Spleen (tissue), 11 donors: Measurements from ENCODE around the gene HACD4. TPM values are rescaled to one million over a fixed set of nuclear protein-coding genes. Genes with fewer than 3 reads are reported as not detected.

Experiments used
- DNase-seq: peaks from one replicate; pipeline ENCODE4 v3.0.0-alpha.2; 2020
- H3K27ac ChIP-seq, 8 donors: fragments of 200-600 bp; sonication (generic) in 7 of 8; 1 replicate in 4 of 8; 2 replicates in 4 of 8; pipeline versions ENCODE4 v1.5.0 to v1.8.0; 2016 to 2021; ENCODE audit warnings: inconsistent platforms in 4 of 8, mild to moderate bottlenecking in 4 of 8, moderate library complexity in 1 of 8
- H3K27me3 ChIP-seq, 7 donors: fragments of 200-600 bp; sonication (generic) in 6 of 7; replicated peaks in 1 of 7; 1 replicate in 4 of 7; 2 replicates in 3 of 7; pipeline versions ENCODE4 v1.5.0 to v1.8.0; 2016 to 2021; ENCODE audit warnings: inconsistent platforms in 3 of 7, mild to moderate bottlenecking in 1 of 7
- H3K36me3 ChIP-seq, 6 donors: fragments of 200-600 bp; sonication (generic) in 5 of 6; 1 replicate in 4 of 6; 2 replicates in 2 of 6; pipeline versions ENCODE4 v1.5.0 to v1.8.0; 2016 to 2021; ENCODE audit warnings: inconsistent platforms in 2 of 6
- H3K4me1 ChIP-seq, 6 donors: fragments of 200-600 bp; sonication (generic) in 5 of 6; 1 replicate in 3 of 6; 2 replicates in 3 of 6; pipeline versions ENCODE4 v1.5.0 to v1.8.0; 2016 to 2021; ENCODE audit warnings: inconsistent platforms in 3 of 6
- H3K4me3 ChIP-seq, 8 donors: fragments of 200-600 bp; sonication (generic) in 7 of 8; 1 replicate in 4 of 8; 2 replicates in 4 of 8; pipeline versions ENCODE4 v1.5.0 to v1.8.0; 2016 to 2021; ENCODE audit warnings: inconsistent platforms in 4 of 8, mild to moderate bottlenecking in 4 of 8, moderate library complexity in 2 of 8
- H3K9me3 ChIP-seq, 8 donors: fragments of 200-600 bp; sonication (generic) in 7 of 8; 1 replicate in 4 of 8; 2 replicates in 4 of 8; pipeline versions ENCODE4 v1.5.0 to v1.8.0; 2016 to 2021; ENCODE audit warnings: inconsistent platforms in 4 of 8
- POLR2A ChIP-seq, 3 donors: fragments of 450-650 bp; IDR thresholded peaks; one replicate each; pipeline ENCODE4 v1.5.1; 2017; ENCODE audit warnings: antibody characterized with exemption in 3 of 3, mild to moderate bottlenecking in 1 of 3
- POLR2AphosphoS5 ChIP-seq, 3 donors: sonication (generic); formaldehyde crosslinking; IDR thresholded peaks; one replicate each; pipeline ENCODE4 v1.5.1; 2017; ENCODE audit warnings: antibody characterized with exemption in 3 of 3
- WGBS, 5 donors: extraction: QIAGEN DNeasy Blood & Tissue Kit in 3 of 5; methylation state at CpG; one replicate each; pipeline versions ENCODE4 v1.1.5 to v1.1.7; 2013 to 2018; 5-methylcytosine and 5-hydroxymethylcytosine counted together
- intact Hi-C: fragments of 100-400 bp; cut with DNase I; formaldehyde crosslinking; loops from one replicate; pipeline ENCODE4 v1.15.0; 2023; ENCODE audit warnings: low total_unique reads
- polyA plus RNA-seq, 3 donors: library from polyadenylated mRNA; stranded (reverse); fragments of 200-250 nt; gene quantifications; one replicate each; pipeline ENCODE4 v1.2.1, GENCODE V29; 2013
- total RNA-seq, 7 donors: library from RNA; depleted of rRNA in 3 of 7; stranded (reverse); fragments of >200 nt in 3 of 7; fragmentation: NEBNext Ultra II Directional in 4 of 7; extraction: Animal tissue kit (Norgen Biotek cat#: 25700) in 4 of 7; gene quantifications; one replicate each; pipeline versions ENCODE4 v1.1.0 to v1.2.1, GENCODE V29; 2016 to 2021
- TF ChIP-seq, protein P1 (sequence below), 11 experiments: fragments of 200-600 bp in 7 of 11; fragments of 450-650 bp in 4 of 11; sonication (generic) in 4 of 11; IDR thresholded peaks in 8 of 11; conservative IDR thresholded peaks in 3 of 11; 1 replicate in 7 of 11; 2 replicates in 4 of 11; pipeline versions ENCODE4 v1.4.0 to v1.8.0; 2016 to 2021; ENCODE audit warnings: antibody characterized with exemption in 11 of 11, inconsistent platforms in 4 of 11, mild to moderate bottlenecking in 1 of 11
- donor health status: healthy with polysubstance abuse.
- donor health status: DM: no; HTN: no; CAD: no; lungs with moderate emphysema.
- donor health status: DM: no; HTN: no; CAD: no.
- donor health status: Bipolar disorder and iron deficiency.
- donor health status: healthy.
- donor health status: DM: no; HTN: no; CAD: no.
- donor health status: DM: yes; HTN: yes; CAD: no.

HACD4 gene
- total and polyA plus RNA-seq, 10 donors, result 1.6 to 18.0 (median 7.0) TPM

DNA sequence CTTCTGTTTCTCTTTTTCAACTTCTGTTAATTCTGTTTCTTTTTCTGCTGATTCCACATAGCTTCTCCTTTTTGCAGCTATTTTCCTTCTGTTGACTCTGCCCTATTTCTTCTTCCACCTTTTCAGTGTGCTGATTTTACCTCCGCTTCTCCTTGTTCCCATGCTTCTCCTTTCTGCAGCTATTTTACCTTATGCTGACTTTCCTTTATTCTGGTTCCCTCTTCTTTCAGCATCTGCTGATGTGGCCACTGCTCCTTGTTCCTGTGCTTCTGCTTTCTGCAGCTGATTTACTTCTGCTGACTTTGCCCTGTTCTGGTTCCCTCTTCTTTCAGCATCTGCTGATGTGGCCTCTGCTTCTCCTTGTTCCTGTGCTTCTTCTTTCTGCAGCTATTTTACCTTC lies 58.8 kb downstream of the HACD4 start:
- 94 to 98% (median 97%) methylated on average over 1 of the region's 1 CpG for WGBS, 5 donors
- Histone ChIP-seq H3K4me1 (no peaks in the 10 kb centered on the region), H3K27me3 (no peaks in the 10 kb centered on the region), H3K9me3 (peaks cover 0 to 37% (median 19%) of the 10 kb centered on the region in 8 donors), H3K4me3 (no peak overlapping the region), H3K36me3 (peaks cover 0 to 24% (median 7%) of the 10 kb centered on the region in 6 donors), H3K27ac (peak overlapping the region in 5 of 8 donors; percentile 37 to 86 (median 76))
- intact Hi-C loops, result no loop called here
- no peak for DNase-seq
- TF ChIP-seq POLR2A (IDR thresholded peaks at IDR 0.05), result no peak
- no peak for TF ChIP-seq POLR2AphosphoS5 (IDR thresholded peaks at IDR 0.05)
- TF ChIP-seq, protein P1, sequence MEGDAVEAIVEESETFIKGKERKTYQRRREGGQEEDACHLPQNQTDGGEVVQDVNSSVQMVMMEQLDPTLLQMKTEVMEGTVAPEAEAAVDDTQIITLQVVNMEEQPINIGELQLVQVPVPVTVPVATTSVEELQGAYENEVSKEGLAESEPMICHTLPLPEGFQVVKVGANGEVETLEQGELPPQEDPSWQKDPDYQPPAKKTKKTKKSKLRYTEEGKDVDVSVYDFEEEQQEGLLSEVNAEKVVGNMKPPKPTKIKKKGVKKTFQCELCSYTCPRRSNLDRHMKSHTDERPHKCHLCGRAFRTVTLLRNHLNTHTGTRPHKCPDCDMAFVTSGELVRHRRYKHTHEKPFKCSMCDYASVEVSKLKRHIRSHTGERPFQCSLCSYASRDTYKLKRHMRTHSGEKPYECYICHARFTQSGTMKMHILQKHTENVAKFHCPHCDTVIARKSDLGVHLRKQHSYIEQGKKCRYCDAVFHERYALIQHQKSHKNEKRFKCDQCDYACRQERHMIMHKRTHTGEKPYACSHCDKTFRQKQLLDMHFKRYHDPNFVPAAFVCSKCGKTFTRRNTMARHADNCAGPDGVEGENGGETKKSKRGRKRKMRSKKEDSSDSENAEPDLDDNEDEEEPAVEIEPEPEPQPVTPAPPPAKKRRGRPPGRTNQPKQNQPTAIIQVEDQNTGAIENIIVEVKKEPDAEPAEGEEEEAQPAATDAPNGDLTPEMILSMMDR (IDR thresholded peaks at IDR 0.05 in 8 of 11, conservative IDR thresholded peaks at IDR 0.05 in 3 of 11), result no peak

DNA sequence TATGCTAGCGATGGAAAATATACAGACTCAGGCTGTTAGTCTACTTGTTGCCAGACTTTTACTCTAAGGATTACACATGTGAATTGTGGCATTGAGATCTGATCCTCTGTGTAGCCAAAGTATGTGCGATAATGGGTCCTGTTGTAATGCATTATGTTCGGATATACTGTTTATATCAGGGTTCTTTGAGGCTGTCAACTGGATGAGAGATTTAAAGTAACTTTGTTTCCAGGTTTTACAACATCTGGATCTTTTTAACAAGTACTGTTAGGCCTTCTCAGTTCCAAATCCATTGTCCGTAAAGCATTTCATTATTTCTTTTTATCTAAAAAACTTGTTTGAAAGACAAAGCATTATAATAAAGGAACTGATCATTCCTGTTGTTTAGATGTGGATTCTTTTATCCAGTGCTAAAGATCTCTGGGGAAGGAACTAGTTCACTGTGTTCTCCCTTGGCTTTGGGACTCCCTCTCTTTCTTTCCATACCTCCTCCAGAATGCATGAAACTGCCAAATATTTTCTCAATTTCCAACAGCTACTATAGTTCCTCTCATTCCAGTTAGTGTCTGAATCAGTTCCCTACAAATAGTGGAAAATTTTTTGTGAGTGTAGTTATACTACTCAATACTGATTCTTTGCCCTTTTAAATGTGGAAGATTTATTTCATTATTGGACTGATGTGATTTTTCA lies 68.8 kb downstream of the HACD4 start:
- 93 to 98% (median 97%) methylated on average over 4 of the region's 4 CpGs for WGBS, 5 donors
- Histone ChIP-seq H3K4me1 (no peaks in the 10 kb centered on the region), H3K36me3 (peaks cover 0 to 18% (median 0%) of the 10 kb centered on the region in 6 donors), H3K27me3 (no peaks in the 10 kb centered on the region), H3K4me3 (no peak overlapping the region), H3K27ac (no peak overlapping the region), H3K9me3 (no peaks in the 10 kb centered on the region)
- TF ChIP-seq POLR2A (IDR thresholded peaks at IDR 0.05), result no peak
- TF ChIP-seq, protein P1 (IDR thresholded peaks at IDR 0.05 in 8 of 11, conservative IDR thresholded peaks at IDR 0.05 in 3 of 11), result no peak
- no peak for TF ChIP-seq POLR2AphosphoS5 (IDR thresholded peaks at IDR 0.05)
- no peak for DNase-seq
- intact Hi-C loops, result no loop called here

DNA sequence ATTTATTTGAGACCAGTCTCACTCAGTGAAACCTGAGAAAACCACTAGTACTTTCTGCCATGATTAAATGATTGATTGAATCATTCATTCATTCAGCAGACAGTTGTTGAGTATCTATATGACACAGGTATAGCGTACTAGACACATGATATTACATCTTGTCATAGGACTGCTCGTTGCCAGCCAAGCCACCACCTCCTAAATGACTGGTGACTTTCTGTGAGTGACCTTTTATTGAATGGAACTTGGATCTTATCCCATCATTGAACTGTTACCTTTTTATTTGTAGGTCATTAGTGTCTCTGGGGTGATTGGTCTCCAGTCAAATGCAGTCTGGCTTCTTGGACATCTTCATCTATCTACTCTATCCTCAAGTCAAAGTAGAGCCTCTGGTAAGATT lies 80.7 kb downstream of the HACD4 start:
- WGBS, 5 donors, result 92 to 97% (median 94%) methylated on average over 2 of the region's 2 CpGs
- intact Hi-C loops, result no loop called here
- Histone ChIP-seq H3K27ac (no peak overlapping the region), H3K27me3 (no peaks in the 10 kb centered on the region), H3K9me3 (no peaks in the 10 kb centered on the region), H3K4me3 (no peak overlapping the region), H3K4me1 (no peaks in the 10 kb centered on the region), H3K36me3 (peaks cover 0 to 68% (median 23%) of the 10 kb centered on the region in 6 donors)
- TF ChIP-seq, protein P1 (IDR thresholded peaks at IDR 0.05 in 8 of 11, conservative IDR thresholded peaks at IDR 0.05 in 3 of 11), result no peak
- no peak for TF ChIP-seq POLR2AphosphoS5 (IDR thresholded peaks at IDR 0.05)
- no peak for DNase-seq

Other genes with a start within 250 kb of the HACD4 start
- gene IFNB1, start 46.3 kb upstream of the HACD4 start, total RNA-seq, result not detected
- not detected for gene IFNB1, start 46.3 kb upstream of the HACD4 start, polyA plus RNA-seq
- not detected for gene IFNW1, start 110.2 kb upstream of the HACD4 start, total RNA-seq
- gene IFNW1, start 110.2 kb upstream of the HACD4 start, polyA plus RNA-seq, result not detected
- not detected for gene IFNA21, start 135.0 kb upstream of the HACD4 start, total RNA-seq
- gene IFNA21, start 135.0 kb upstream of the HACD4 start, polyA plus RNA-seq, result not detected
- not detected for gene IFNA4, start 155.9 kb upstream of the HACD4 start, total RNA-seq
- gene IFNA4, start 155.9 kb upstream of the HACD4 start, polyA plus RNA-seq, result not detected
- gene IFNA7, start 170.6 kb upstream of the HACD4 start, total RNA-seq, result not detected
- gene IFNA7, start 170.6 kb upstream of the HACD4 start, polyA plus RNA-seq, result not detected
- not detected for gene IFNA10, start 175.5 kb upstream of the HACD4 start, total RNA-seq
- not detected for gene IFNA10, start 175.5 kb upstream of the HACD4 start, polyA plus RNA-seq
- gene IFNA16, start 185.7 kb upstream of the HACD4 start, total RNA-seq, result not detected
- gene IFNA16, start 185.7 kb upstream of the HACD4 start, polyA plus RNA-seq, result not detected
- gene IFNA17, start 196.6 kb upstream of the HACD4 start, total RNA-seq, result not detected
- not detected for gene IFNA17, start 196.6 kb upstream of the HACD4 start, polyA plus RNA-seq
- not detected for gene IFNA14, start 208.4 kb upstream of the HACD4 start, total RNA-seq
- not detected for gene IFNA14, start 208.4 kb upstream of the HACD4 start, polyA plus RNA-seq